ENCODE data around the gene HS6ST3.

GRCh38 chr13:96214824-96215445, 125.0 kb downstream of the HS6ST3 start:
- TF ChIP-seq CTCF (IDR thresholded peaks at IDR 0.05): no peak
- TF ChIP-seq POLR2A (IDR thresholded peaks at IDR 0.05): no peak
